ENCODE data around the gene C1orf198.

Gene C1orf198

DNA sequence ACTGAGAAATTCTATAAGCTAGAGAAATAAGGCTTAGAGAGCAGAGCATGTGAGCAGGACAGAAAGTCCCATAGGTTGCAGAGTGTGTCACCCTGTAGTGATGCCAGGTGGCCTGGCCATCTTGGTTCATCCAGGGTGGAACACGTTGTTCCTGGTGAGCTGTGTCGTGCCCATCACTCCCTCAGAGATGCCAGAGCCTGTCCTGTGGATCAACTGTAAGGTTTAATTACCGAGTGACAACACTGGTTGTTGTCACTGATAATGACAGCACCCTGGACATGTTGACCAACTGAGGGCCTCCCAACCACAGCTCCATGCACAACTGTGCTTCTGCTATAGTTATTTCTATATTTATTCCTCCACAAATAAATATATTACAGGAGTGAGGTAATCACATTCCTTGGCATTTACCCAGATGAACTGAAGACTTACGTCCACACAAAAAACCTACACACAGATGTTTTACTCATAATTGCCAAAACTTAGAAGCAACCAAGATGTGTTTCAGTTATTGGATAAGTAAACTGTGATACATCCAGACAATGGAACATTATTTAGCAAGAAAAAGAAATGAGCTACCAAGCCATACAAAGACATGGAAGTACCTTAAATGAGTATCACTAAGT lies 6.2 kb downstream of the C1orf198 start:
- no peak for DNase-seq (ENCODE audit: low read depth)
- no peak overlapping the region for H3K4me3 ChIP-seq (ENCODE audit: low read depth, low read length)
- TF ChIP-seq, protein P1, sequence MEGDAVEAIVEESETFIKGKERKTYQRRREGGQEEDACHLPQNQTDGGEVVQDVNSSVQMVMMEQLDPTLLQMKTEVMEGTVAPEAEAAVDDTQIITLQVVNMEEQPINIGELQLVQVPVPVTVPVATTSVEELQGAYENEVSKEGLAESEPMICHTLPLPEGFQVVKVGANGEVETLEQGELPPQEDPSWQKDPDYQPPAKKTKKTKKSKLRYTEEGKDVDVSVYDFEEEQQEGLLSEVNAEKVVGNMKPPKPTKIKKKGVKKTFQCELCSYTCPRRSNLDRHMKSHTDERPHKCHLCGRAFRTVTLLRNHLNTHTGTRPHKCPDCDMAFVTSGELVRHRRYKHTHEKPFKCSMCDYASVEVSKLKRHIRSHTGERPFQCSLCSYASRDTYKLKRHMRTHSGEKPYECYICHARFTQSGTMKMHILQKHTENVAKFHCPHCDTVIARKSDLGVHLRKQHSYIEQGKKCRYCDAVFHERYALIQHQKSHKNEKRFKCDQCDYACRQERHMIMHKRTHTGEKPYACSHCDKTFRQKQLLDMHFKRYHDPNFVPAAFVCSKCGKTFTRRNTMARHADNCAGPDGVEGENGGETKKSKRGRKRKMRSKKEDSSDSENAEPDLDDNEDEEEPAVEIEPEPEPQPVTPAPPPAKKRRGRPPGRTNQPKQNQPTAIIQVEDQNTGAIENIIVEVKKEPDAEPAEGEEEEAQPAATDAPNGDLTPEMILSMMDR (IDR thresholded peaks at IDR 0.05; ENCODE audit: control insufficient read depth, extremely low read depth, insufficient read depth), result no peak

DNA sequence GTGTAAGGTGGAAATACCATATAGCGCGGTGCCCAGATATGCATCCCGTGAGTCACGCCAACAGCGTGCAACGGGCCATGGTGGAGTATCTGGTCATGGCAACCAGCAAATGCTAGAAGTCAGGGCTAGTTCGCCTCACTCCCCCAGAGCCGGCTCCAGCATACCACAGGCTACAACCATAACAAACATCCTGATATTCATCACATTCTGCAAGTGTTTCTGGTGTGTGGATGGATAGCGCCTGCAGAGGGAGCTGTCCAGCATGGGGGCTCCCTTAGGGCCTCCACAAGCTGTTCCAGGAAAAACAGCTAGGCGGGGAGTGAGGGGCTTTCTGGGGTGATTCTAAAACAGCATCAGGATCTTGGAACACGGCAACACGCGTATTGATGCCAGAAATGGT lies 6.8 kb downstream of the C1orf198 start:
- no peak overlapping the region for H3K4me3 ChIP-seq (ENCODE audit: low read depth, low read length)
- no peak for DNase-seq (ENCODE audit: low read depth)
- TF ChIP-seq, protein P1 (IDR thresholded peaks at IDR 0.05; ENCODE audit: control insufficient read depth, extremely low read depth, insufficient read depth), result no peak

DNA sequence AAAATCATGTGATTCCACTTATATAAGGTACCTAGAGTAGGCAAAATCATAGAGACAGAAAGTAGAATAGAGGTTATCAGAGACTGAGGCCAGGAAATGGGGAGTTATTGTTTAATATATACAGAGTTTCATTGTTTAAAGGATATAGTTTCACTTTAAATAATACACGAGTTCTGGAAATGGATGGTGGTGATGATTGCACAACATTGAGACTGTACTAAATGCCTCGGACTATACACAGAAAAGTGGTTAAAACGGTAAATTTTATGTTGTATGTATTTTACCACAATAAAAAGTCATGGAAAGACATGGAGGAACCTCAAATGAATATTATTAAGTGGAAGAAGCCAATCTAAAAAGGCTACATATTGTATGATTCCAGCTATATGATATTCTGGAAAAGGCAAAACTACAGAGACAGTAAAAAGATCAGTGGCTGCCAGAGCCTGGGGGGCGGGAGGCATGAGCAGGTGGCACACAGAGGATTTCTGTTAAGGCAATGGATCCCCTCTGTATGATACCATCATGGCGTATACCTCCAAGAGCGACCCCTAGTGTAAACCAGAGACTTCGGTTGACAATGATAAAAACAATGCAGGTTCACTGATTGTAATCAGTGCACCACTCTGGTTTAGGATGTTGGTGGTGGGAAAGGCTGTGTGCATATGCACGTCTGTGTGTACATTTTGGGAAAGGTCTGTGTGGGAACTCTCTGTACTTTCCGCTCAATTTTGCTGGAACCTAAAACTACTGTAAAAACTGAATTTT lies 7.5 kb downstream of the C1orf198 start:
- DNase-seq (ENCODE audit: low read depth), result no peak
- H3K4me3 ChIP-seq (ENCODE audit: low read depth, low read length), result no peak overlapping the region
- TF ChIP-seq, protein P1 (IDR thresholded peaks at IDR 0.05; ENCODE audit: control insufficient read depth, extremely low read depth, insufficient read depth), result no peak

DNA sequence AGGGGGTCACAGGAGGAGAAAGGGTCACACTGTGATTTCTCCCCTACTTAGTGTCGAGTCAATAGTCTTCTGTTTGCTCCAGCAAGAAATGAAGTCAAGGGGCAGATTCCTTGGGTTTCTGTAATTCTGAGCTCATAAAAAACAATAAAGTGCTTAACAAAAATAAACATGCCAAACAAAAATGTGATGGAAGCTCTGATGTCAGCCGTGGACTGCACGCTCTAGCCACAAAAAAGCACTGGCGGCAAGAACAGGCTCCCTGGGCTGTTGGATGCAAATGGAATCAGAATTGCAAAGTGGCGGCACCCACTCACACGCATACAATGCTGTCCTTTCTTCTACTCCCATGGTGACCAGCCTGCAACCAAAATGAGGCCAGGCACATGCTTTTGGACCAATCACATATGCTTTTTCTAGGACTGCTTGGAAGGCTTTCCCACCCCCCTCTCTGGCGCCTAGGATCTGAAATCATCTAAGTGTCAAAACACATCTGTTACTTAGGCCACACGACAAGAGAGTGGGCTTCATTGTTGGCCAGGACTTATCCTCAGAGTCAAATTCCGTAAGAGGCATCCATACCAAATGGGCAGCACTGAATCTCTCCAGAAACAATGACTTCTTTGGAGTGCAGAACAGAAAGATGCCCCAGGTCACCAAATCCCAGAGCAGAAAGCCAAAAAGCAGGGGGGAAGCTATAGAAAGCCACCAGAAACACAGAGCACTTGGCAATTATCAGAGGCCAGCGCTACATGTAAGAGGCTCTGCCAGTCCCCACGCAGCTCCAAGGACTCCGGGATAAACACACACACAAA lies 9.2 kb downstream of the C1orf198 start:
- no peak overlapping the region for H3K4me3 ChIP-seq (ENCODE audit: low read depth, low read length)

DNA sequence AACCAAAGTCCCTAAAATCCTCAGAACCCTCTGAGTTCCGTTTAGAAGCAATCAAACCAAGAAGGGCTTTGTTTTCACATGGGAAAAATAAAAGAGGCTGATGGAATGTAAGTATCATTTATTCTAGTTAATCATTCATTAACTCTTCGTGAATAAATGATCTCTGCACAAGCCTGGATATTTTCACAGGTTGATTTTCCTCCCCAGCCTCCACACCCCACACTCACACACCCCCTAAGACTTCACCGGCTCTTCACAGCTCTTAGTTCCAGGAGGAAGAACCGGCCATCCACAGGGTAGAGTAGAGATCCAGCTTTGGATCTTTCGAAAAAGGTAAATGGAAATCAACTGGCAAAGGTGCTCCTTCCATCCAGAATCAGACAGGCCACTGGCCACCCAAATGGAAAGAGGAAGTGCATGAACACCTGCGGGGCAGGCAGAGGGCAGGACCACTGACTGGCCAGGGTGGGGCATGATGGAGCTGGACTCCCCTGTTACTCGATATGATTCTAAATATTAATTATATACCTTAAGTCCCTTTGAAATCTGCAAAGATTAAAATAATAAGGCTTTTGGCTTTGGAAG lies 10.0 kb downstream of the C1orf198 start:
- H3K4me3 ChIP-seq (ENCODE audit: low read depth, low read length), result no peak overlapping the region
- DNase-seq (ENCODE audit: low read depth), result no peak
- TF ChIP-seq, protein P1 (IDR thresholded peaks at IDR 0.05; ENCODE audit: control insufficient read depth, extremely low read depth, insufficient read depth), result no peak

More for the DNA sequence above, 9.2 kb downstream of the C1orf198 start:
- TF ChIP-seq, protein P1 (IDR thresholded peaks at IDR 0.05; ENCODE audit: control insufficient read depth, extremely low read depth, insufficient read depth), result no peak
- DNase-seq (ENCODE audit: low read depth), result no peak

DNA sequence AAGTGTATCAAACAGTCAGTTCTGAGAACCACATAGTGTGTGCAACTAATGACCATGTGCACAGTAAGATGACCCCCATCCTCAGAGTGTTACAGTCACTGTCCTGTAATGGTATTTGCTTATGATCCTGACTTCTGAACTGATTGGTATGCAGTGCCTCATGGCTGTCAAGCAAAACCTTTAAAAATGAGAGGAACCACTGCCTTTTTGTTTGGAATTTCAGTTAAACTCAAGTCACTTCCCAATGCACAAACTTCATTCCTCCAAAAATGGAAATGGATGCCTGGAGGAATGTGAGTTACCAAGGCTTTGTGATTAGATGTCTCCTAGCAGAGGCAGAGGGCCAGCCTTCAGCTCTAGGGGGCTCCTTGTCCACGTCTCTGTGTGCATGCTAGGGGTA lies 10.5 kb downstream of the C1orf198 start:
- TF ChIP-seq, protein P1 (IDR thresholded peaks at IDR 0.05; ENCODE audit: control insufficient read depth, extremely low read depth, insufficient read depth), result no peak
- DNase-seq (ENCODE audit: low read depth), result no peak

More for the DNA sequence above, 10.5 kb downstream of the C1orf198 start:
- no peak overlapping the region for H3K4me3 ChIP-seq (ENCODE audit: low read depth, low read length)
